LNCAP (cell line): ENCODE results near the gene KIF6.

Source experiments
- TF ChIP-seq, protein P1 (sequence below): fragments of 450-650 bp; IDR thresholded peaks from 2 replicates; pipeline ENCODE4 v1.5.1; 2017; ENCODE audit warnings: mild to moderate bottlenecking

KIF6 gene

DNA sequence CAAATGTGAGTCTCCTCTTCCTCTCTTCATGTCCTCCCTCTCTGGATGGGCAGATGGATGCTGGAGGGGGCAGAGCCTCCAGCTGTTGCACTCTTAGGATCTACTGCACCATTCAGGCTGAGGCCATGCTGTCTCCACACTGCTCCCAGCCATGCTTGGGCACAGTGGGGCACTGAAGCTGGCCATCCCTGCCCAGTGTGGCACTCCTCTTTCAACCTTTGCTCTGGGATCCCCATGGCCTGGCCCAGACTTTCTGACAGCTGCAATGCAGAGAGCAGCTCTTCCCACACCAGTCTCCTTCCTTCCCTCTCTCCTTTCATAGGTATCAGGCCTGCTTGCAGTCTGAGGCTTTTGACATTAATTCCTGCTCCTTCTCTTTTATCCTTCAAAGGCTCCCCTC lies 420.3 kb downstream of the KIF6 start:
- TF ChIP-seq, protein P1, sequence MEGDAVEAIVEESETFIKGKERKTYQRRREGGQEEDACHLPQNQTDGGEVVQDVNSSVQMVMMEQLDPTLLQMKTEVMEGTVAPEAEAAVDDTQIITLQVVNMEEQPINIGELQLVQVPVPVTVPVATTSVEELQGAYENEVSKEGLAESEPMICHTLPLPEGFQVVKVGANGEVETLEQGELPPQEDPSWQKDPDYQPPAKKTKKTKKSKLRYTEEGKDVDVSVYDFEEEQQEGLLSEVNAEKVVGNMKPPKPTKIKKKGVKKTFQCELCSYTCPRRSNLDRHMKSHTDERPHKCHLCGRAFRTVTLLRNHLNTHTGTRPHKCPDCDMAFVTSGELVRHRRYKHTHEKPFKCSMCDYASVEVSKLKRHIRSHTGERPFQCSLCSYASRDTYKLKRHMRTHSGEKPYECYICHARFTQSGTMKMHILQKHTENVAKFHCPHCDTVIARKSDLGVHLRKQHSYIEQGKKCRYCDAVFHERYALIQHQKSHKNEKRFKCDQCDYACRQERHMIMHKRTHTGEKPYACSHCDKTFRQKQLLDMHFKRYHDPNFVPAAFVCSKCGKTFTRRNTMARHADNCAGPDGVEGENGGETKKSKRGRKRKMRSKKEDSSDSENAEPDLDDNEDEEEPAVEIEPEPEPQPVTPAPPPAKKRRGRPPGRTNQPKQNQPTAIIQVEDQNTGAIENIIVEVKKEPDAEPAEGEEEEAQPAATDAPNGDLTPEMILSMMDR, result no peak

DNA sequence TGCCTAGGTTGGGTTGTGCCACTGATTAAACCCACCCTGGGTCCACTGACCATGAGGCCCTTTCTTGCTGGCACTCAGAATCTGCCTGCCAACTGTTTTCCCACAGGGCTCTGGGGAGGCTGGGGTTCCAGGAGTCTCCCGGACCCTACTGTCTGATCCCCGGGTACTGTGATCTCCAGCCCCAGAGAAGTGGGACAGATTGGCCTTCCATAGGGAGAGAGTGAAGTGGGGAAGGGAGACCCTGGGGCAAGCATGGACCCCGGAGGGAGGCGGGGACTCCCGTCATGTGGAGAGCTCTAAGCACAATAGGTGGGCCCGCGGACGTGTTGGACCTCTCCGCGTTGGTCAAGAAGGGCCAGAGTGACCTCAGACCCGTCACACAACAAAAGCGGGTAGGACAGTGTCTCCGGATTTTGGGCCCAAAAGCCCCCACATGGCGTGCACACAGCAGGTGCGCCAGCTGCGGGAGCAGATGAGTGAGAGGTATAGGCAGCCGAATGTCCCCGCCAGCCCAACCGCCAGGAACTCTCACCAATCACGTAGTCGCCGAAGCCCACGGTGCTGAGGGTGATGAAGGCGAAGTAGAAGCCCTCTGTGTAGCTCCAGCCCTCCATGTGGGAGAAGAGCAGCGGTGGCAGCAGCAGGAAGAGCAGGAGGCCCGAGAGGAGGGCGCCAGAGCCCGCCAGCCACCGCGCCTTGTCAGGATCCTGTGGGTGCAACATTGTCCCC lies 421.6 kb downstream of the KIF6 start:
- TF ChIP-seq, protein P1, result peak; percentile 31; the same call in 1 of the 2 replicates

GRCh38 chr6:39302669-39303424 lies 422.4 kb downstream of the KIF6 start:
- TF ChIP-seq, protein P1, result peak; percentile 79

DNA sequence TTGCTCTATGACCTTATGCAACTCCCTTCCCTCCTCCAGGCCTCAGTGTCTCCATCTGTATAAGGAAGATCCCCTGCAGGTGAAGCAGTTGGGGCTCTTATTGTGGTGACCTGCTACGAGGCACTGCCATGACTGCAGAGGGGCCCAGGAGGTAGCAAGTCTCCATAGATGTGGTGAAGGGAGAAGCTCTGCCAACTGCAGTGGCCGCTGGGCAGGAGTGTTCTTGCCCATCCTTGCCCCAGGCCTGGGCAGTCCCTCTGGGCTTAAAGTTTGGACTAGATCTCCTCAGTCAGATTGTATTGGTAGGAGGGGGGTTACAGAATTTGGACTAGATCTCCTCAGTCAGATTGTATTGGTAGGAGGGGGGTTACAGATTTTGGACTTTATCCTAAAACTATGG lies 423.2 kb downstream of the KIF6 start:
- TF ChIP-seq, protein P1, result no peak

GRCh38 chr6:39301606-39302005 lies 423.6 kb downstream of the KIF6 start:
- TF ChIP-seq, protein P1, result peak; percentile 22; the same call in 1 of the 2 replicates

GRCh38 chr6:39300739-39301138 lies 424.5 kb downstream of the KIF6 start:
- TF ChIP-seq, protein P1, result no peak

- TF ChIP-seq, protein P1, result no peak
These were observed 427.1 kb downstream of the KIF6 start for GRCh38 chr6:39298061-39298460.
